NCI-H2081 treated with DMSO at 0.1 percent for 48 hours (cell line): ENCODE data around the gene AKAP1.

Experiments
- DNase-seq: peaks from one replicate; lab custom pipeline; 2025; lab: John Stamatoyannopoulos, UW

AKAP1 gene, protein sequence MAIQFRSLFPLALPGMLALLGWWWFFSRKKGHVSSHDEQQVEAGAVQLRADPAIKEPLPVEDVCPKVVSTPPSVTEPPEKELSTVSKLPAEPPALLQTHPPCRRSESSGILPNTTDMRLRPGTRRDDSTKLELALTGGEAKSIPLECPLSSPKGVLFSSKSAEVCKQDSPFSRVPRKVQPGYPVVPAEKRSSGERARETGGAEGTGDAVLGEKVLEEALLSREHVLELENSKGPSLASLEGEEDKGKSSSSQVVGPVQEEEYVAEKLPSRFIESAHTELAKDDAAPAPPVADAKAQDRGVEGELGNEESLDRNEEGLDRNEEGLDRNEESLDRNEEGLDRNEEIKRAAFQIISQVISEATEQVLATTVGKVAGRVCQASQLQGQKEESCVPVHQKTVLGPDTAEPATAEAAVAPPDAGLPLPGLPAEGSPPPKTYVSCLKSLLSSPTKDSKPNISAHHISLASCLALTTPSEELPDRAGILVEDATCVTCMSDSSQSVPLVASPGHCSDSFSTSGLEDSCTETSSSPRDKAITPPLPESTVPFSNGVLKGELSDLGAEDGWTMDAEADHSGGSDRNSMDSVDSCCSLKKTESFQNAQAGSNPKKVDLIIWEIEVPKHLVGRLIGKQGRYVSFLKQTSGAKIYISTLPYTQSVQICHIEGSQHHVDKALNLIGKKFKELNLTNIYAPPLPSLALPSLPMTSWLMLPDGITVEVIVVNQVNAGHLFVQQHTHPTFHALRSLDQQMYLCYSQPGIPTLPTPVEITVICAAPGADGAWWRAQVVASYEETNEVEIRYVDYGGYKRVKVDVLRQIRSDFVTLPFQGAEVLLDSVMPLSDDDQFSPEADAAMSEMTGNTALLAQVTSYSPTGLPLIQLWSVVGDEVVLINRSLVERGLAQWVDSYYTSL

GRCh38 chr17:57084802-57085447 is at the start of gene AKAP1:
TSS of gene AKAP1 (plus strand) at chr17:57085246. CDS start at chr17:57105465, 20,219 bp downstream.
- DNase-seq: peak; percentile 92

GRCh38 chr17:57035971-57036481 is 49.0 kb upstream of the AKAP1 start:
- no peak for DNase-seq

GRCh38 chr17:57037411-57037810 is 47.6 kb upstream of the AKAP1 start:
- no peak for DNase-seq

- DNase-seq: no peak
Measured at GRCh38 chr17:57038486-57038885, 46.6 kb upstream of the AKAP1 start.

DNA sequence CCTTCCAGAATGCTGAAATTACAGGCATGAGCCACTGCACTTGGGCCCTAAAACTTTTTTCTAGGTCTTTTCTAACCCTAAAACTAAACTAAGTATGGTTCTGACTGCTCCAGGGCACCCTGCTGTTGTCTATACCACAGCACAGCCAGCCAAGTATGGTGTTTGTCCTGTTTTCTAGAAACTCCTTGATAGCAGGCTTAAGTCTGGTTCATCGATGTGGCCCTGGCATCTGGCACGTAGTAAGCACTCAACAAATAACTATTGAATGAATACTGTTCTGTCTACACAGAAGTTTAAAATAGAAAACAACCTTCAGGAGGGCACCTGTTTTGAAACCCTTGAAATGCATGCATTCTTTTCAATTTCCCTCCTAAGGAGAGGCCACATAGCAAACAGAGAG is 44.5 kb upstream of the AKAP1 start:
- no peak for DNase-seq

- DNase-seq: no peak
Measured at GRCh38 chr17:57043276-57043675, 41.8 kb upstream of the AKAP1 start.

- DNase-seq: no peak
Measured at GRCh38 chr17:57044976-57045867, 39.8 kb upstream of the AKAP1 start.

DNA sequence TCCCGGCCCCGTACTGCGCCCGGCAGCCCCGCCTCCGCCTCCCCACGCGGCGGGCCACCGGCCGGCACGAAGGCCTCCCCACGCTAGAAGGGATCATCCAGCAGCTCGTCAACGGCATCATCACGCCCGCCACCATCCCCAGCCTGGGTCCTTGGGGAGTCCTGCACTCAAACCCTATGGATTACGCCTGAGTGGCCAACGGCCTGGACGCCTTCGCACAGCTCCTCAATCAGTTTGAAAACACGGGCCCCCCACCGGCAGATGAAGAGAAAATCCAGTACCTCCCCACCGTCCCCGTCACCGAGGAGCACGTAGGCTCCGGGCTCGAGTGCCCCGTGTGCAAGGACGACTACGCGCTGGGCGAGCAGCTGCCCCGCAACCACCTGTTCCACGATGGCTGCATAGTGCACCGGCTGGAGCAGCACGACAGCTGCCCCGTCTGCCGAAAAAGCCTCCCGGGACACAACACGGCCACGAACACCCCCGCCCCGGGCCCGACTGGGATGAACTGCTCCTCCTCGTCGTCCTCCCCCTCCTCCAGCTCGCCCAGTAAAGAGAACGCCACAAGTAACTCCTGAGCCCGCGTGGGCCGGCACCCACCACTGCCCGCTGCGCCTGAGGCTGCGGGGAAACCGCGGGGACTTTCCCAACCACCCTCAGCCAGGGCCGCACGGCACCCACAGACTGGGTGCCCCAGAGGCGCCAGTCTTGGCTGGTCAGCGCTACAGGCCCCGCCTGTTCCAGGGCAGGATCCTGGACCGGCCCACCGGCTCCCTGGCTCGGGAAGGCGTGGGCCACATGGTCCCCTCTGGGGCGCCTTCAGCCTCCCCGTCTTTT is 39.0 kb upstream of the AKAP1 start:
- DNase-seq: no peak

DNA sequence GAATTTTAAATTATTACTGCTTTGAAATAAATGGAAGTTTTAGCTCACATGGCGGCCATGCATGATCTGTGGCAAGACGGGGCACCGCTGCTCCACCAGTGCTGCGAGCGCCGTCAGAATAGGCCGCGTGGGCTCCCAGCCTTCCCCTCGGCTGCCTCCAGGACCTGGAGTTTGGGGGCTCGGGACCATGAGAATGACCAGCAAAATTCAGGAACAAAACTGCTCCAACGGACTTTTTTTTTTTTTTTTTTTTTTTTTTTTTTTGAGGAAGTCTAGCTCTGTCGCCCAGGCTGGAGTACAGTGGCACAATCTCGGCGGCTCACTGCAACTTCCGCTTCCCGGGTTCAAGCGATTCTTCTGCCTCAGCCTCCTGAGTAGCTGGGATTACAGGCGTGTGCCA is 38.3 kb upstream of the AKAP1 start:
- DNase-seq: no peak

DNA sequence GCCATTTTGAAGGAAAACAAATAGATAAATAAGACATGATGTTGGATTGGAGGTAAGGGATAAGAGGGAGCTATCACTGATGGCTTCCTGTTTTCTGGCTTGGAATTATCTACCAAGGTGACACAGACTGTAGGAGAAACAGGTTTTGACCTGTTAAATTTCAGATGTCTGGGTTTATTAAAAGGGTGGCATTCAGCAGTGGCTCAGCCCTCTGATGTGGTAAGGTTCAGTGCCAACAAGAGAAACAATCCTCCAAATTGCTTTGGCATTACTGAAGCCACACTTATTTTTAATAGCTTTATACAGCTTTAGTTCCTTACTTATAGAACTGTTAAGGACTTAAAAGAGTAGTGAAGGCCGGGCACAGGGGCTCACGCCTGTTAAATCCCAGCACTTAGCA is 37.0 kb upstream of the AKAP1 start:
- no peak for DNase-seq

GRCh38 chr17:57050306-57050705 is 34.7 kb upstream of the AKAP1 start:
- no peak for DNase-seq

- DNase-seq: peak; percentile 19
Measured at GRCh38 chr17:57051886-57052361, 33.1 kb upstream of the AKAP1 start.

- no peak for DNase-seq
Measured at GRCh38 chr17:57062865-57063264, 22.2 kb upstream of the AKAP1 start.

DNA sequence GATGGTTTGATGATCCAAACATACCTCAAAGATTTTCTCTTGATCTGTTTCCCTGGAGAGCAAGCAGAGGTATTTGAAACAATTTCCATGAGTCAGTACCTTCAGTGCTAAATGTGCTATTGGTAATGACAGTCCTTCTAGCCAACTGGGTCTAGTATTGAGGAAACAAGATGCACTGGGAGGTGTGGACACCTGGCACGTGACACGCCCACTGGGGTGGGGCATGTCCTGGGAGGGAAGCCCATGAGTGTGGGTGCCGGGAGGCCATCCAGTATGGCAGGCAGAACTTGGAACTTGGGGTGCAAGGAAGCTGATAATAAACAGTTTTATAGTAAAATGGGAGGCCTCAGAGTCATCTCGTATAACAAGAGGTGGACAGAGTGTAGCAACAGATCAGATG is 17.9 kb upstream of the AKAP1 start:
- DNase-seq: no peak

- DNase-seq: no peak
Measured at GRCh38 chr17:57067781-57068180, 17.3 kb upstream of the AKAP1 start.

GRCh38 chr17:57068222-57068658 is 16.8 kb upstream of the AKAP1 start:
- DNase-seq: no peak

DNA sequence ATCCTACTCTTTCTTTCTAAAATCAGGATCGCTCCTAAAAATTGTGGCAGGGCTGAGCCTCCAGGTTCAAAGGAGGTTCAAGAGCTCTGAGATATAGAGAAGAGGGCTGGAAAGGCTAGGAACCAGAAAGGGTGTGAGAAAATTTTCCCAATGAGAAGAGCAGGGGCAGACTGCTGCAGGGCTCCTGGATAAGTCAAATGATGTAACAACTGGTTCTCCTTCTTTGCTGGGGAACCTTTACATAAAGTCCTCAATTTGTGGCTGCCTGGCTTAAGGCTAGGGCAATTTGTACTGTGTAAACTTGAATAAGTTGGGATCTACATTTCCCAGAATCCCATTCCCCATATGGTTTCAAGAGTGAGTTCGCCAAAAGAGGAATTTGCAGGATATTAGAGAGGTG is 16.3 kb upstream of the AKAP1 start:
- DNase-seq: no peak

- DNase-seq: no peak
Measured at GRCh38 chr17:57071991-57072944, 12.8 kb upstream of the AKAP1 start.

GRCh38 chr17:57073626-57074025 is 11.4 kb upstream of the AKAP1 start:
- no peak for DNase-seq
